GM23338 (cell line): Measurements from ENCODE around the gene WWOX. TPM values are rescaled to one million over a fixed set of nuclear protein-coding genes. Genes with fewer than 3 reads are reported as not detected.

Experiments used
- ATAC-seq: fragments of 200-7000 bp; cut with Tn5 transposase; 3 replicates; pipeline ENCODE4 v1.9.1; 2020
- DNase-seq: peaks from one replicate; pipeline ENCODE4 v3.0.0-alpha.2; 2015; ENCODE audit warnings: low spot score
- H2AFZ ChIP-seq: fragments of 200-600 bp; sonication (generic); 2 replicates; pipeline ENCODE4 v1.8.0; 2016; ENCODE audit warnings: antibody characterized with exemption, mild to moderate bottlenecking, moderate library complexity
- H3F3A ChIP-seq: fragments of 200-600 bp; sonication (generic); replicated peaks from 2 replicates; pipeline ENCODE4 v1.8.0; 2017; ENCODE audit warnings: antibody characterized with exemption, mixed run types, low read depth
- H3K27ac ChIP-seq: fragments of 200-600 bp; sonication (generic); 2 replicates; pipeline ENCODE4 v1.6.1; 2016; ENCODE audit warnings: low read depth
- H3K27me3 ChIP-seq: fragments of 200-600 bp; sonication (generic); 2 replicates; pipeline ENCODE4 v1.8.0; 2016; ENCODE audit warnings: mild to moderate bottlenecking, mixed run types, moderate library complexity; ENCODE audit not compliant: insufficient read depth
- H3K36me3 ChIP-seq: fragments of 200-600 bp; sonication (generic); 2 replicates; pipeline ENCODE4 v1.8.0; 2016; ENCODE audit warnings: mild to moderate bottlenecking; ENCODE audit not compliant: insufficient read depth
- H3K4me1 ChIP-seq: fragments of 200-600 bp; sonication (generic); 2 replicates; pipeline ENCODE4 v1.8.0; 2016; ENCODE audit warnings: mild to moderate bottlenecking, moderate library complexity; ENCODE audit not compliant: insufficient read depth
- H3K4me2 ChIP-seq: fragments of 200-600 bp; sonication (generic); 2 replicates; pipeline ENCODE4 v1.7.1; 2017; ENCODE audit warnings: mixed run types
- H3K4me3 ChIP-seq: fragments of 200-600 bp; sonication (generic); 2 replicates; pipeline ENCODE4 v1.6.1; 2016; ENCODE audit warnings: mixed run types
- H3K79me2 ChIP-seq: fragments of 200-600 bp; sonication (generic); replicated peaks from 2 replicates; pipeline ENCODE4 v1.8.0; 2017; ENCODE audit warnings: mild to moderate bottlenecking; ENCODE audit not compliant: insufficient read depth
- H3K9me2 ChIP-seq: fragments of 200-600 bp; sonication (generic); 2 replicates; pipeline ENCODE4 v1.8.0; 2017; ENCODE audit not compliant: insufficient read depth
- H4K20me1 ChIP-seq: fragments of 200-600 bp; sonication (generic); replicated peaks from 2 replicates; pipeline ENCODE4 v1.8.0; 2017; ENCODE audit warnings: mild to moderate bottlenecking; ENCODE audit not compliant: insufficient read depth
- H3K27ac Mint-ChIP-seq: 2 replicates; pipeline ENCODE4 v1.8.0; 2020; ENCODE audit warnings: inconsistent platforms, mild to moderate bottlenecking, moderate library complexity, mixed read lengths
- H3K27me3 Mint-ChIP-seq: 3 replicates; pipeline ENCODE4 v1.8.0; 2022; ENCODE audit warnings: low read depth, mild to moderate bottlenecking, moderate library complexity, mixed read lengths, inconsistent platforms; ENCODE audit not compliant: insufficient read depth, poor library complexity
- H3K36me3 Mint-ChIP-seq: 3 replicates; pipeline ENCODE4 v1.8.0; 2021; ENCODE audit warnings: low read depth, mild to moderate bottlenecking, inconsistent platforms, moderate library complexity, mixed read lengths
- H3K4me1 Mint-ChIP-seq: 3 replicates; pipeline ENCODE4 v1.8.0; 2020; ENCODE audit warnings: mild to moderate bottlenecking, inconsistent platforms, mixed read lengths
- H3K4me3 Mint-ChIP-seq: 3 replicates; pipeline ENCODE4 v1.8.0; 2021; ENCODE audit warnings: moderate library complexity, mild to moderate bottlenecking, inconsistent platforms, mixed read lengths
- H3K9me3 Mint-ChIP-seq: 3 replicates; pipeline ENCODE4 v1.8.0; 2020; ENCODE audit warnings: moderate library complexity, mild to moderate bottlenecking, inconsistent platforms, mixed read lengths
- CREB1 ChIP-seq: fragments of 250-450 bp; sonication (Bioruptor Pico); IDR thresholded peaks from 2 replicates; pipeline ENCODE4 v1.5.0; 2020; ENCODE audit warnings: low read depth, mild to moderate bottlenecking, moderate library complexity
- ETS1 ChIP-seq: IDR thresholded peaks from 2 replicates; pipeline ENCODE4 v1.6.1; 2016; ENCODE audit warnings: antibody characterized with exemption
- EZH2 ChIP-seq: fragments of 200-600 bp; sonication (generic); IDR thresholded peaks from one replicate; pipeline ENCODE4 v1.8.0; 2017; ENCODE audit warnings: antibody characterized with exemption, mild to moderate bottlenecking, low read depth; ENCODE audit not compliant: unreplicated experiment
- JUNB ChIP-seq: IDR thresholded peaks from one replicate; pipeline ENCODE4 v1.6.1; 2016; ENCODE audit warnings: antibody characterized with exemption; ENCODE audit not compliant: unreplicated experiment
- NANOG ChIP-seq: IDR thresholded peaks from 2 replicates; pipeline ENCODE4 v1.6.1; 2016; ENCODE audit warnings: antibody characterized with exemption, borderline replicate concordance
- POLR2AphosphoS5 ChIP-seq: IDR thresholded peaks from 2 replicates; pipeline ENCODE4 v1.6.1; 2016; ENCODE audit warnings: antibody characterized with exemption, low read depth
- REST ChIP-seq: IDR thresholded peaks from one replicate; pipeline ENCODE4 v1.6.1; 2018; ENCODE audit warnings: antibody characterized with exemption; ENCODE audit not compliant: unreplicated experiment
- STAT1 ChIP-seq: IDR thresholded peaks from one replicate; pipeline ENCODE4 v1.6.1; 2016; ENCODE audit warnings: antibody characterized with exemption; ENCODE audit not compliant: unreplicated experiment
- polyA plus RNA-seq: library from polyadenylated mRNA; unstranded; fragments of >200 nt; fragmentation: Nextera tagmentation; extraction: Ambion mirVana; gene quantifications from 2 replicates; pipeline ENCODE4 v1.2.1, GENCODE V29; 2016
- total RNA-seq: library from RNA; depleted of rRNA; stranded (reverse); fragments of >200 nt; shearing (Covaris generic); gene quantifications from 2 replicates; pipeline ENCODE4 v1.2.3, GENCODE V29; 2014
- TF ChIP-seq, protein P1 (sequence below): fragments of 250-450 bp; sonication (Bioruptor Pico); IDR thresholded peaks from 2 replicates; pipeline ENCODE4 v1.5.0; 2020; ENCODE audit warnings: mild to moderate bottlenecking, moderate library complexity

The WWOX gene
- total and polyA plus RNA-seq, 2 experiments from 2014 or later: 10.0 to 19.3 TPM

DNA sequence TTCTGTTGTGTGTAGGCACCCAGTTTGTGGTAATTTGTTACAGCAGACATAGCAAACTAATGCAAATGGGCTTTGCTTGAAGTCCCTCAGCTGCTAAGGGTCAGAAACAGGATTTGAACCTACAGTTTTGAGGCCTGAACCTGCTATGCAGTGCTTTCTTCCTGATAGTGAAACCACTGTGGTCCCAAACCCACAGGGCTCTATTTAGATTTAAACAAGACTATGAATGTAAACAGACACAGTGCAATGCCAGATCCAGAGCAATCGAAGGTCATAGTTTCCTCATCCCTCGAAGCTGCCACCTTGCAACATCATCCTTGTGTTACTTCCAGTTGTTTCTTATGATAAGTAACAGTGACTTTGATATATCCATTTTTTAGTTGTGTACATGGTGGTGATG lies 630.2 kb downstream of the WWOX start (continued):
- TF ChIP-seq JUNB: no peak

DNA sequence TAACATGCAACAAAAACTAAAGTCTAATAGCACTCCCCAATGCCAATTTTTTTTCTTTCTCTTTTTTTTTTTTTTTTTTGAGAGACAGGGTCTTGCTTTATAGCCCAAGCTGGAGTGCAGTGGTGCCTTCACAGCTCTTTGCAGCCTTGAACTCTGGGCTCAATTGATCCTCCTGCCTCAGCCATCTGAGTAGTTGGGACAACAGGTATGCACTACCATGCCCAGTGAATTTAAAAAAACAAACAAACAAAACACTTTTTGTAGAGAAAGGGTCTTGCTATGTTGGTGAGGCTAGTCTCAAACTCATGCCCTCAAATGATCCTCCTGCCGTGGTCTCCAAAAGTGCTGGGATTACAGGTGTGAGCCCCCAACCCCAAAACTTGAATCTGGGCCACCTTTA lies 632.3 kb downstream of the WWOX start:
- Histone ChIP-seq H2AFZ (no peak overlapping the region), H3K4me3 (no peak overlapping the region), H3K79me2 (no peaks in the 10 kb centered on the region), H3F3A (no peaks in the 10 kb centered on the region), H3K9me2 (no peaks in the 10 kb centered on the region; the same call in 1 of the 2 replicates), H4K20me1 (no peaks in the 10 kb centered on the region), H3K4me2 (no peak overlapping the region), H3K27ac (no peak overlapping the region), H3K4me1 (no peaks in the 10 kb centered on the region), H3K36me3 (no peaks in the 10 kb centered on the region), H3K27me3 (no peaks in the 10 kb centered on the region)
- no peaks in the 10 kb centered on the region for H3K9me3 Mint-ChIP-seq
- TF ChIP-seq ETS1: no peak
- no peak for TF ChIP-seq CREB1
- TF ChIP-seq POLR2AphosphoS5: no peak
- no peak for TF ChIP-seq EZH2
- TF ChIP-seq JUNB: no peak
- no peak for TF ChIP-seq NANOG
- TF ChIP-seq STAT1: no peak
- TF ChIP-seq REST: no peak
- TF ChIP-seq, protein P1, sequence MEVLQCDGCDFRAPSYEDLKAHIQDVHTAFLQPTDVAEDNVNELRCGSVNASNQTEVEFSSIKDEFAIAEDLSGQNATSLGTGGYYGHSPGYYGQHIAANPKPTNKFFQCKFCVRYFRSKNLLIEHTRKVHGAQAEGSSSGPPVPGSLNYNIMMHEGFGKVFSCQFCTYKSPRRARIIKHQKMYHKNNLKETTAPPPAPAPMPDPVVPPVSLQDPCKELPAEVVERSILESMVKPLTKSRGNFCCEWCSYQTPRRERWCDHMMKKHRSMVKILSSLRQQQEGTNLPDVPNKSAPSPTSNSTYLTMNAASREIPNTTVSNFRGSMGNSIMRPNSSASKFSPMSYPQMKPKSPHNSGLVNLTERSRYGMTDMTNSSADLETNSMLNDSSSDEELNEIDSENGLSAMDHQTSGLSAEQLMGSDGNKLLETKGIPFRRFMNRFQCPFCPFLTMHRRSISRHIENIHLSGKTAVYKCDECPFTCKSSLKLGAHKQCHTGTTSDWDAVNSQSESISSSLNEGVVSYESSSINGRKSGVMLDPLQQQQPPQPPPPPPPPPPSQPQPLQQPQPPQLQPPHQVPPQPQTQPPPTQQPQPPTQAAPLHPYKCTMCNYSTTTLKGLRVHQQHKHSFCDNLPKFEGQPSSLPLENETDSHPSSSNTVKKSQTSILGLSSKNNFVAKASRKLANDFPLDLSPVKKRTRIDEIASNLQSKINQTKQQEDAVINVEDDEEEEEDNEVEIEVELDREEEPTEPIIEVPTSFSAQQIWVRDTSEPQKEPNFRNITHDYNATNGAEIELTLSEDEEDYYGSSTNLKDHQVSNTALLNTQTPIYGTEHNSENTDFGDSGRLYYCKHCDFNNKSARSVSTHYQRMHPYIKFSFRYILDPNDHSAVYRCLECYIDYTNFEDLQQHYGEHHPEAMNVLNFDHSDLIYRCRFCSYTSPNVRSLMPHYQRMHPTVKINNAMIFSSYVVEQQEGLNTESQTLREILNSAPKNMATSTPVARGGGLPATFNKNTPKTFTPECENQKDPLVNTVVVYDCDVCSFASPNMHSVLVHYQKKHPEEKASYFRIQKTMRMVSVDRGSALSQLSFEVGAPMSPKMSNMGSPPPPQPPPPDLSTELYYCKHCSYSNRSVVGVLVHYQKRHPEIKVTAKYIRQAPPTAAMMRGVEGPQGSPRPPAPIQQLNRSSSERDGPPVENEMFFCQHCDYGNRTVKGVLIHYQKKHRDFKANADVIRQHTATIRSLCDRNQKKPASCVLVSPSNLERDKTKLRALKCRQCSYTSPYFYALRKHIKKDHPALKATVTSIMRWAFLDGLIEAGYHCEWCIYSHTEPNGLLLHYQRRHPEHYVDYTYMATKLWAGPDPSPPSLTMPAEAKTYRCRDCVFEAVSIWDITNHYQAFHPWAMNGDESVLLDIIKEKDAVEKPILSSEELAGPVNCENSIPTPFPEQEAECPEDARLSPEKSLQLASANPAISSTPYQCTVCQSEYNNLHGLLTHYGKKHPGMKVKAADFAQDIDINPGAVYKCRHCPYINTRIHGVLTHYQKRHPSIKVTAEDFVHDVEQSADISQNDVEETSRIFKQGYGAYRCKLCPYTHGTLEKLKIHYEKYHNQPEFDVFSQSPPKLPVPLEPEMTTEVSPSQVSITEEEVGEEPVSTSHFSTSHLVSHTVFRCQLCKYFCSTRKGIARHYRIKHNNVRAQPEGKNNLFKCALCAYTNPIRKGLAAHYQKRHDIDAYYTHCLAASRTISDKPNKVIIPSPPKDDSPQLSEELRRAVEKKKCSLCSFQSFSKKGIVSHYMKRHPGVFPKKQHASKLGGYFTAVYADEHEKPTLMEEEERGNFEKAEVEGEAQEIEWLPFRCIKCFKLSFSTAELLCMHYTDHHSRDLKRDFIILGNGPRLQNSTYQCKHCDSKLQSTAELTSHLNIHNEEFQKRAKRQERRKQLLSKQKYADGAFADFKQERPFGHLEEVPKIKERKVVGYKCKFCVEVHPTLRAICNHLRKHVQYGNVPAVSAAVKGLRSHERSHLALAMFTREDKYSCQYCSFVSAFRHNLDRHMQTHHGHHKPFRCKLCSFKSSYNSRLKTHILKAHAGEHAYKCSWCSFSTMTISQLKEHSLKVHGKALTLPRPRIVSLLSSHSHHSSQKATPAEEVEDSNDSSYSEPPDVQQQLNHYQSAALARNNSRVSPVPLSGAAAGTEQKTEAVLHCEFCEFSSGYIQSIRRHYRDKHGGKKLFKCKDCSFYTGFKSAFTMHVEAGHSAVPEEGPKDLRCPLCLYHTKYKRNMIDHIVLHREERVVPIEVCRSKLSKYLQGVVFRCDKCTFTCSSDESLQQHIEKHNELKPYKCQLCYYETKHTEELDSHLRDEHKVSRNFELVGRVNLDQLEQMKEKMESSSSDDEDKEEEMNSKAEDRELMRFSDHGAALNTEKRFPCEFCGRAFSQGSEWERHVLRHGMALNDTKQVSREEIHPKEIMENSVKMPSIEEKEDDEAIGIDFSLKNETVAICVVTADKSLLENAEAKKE (CRISPR knock-in tag): no peak
- DNase-seq: no peak
- ATAC-seq: no peak
- H3K27me3 Mint-ChIP-seq: no peaks in the 10 kb centered on the region
- no peaks in the 10 kb centered on the region for H3K4me1 Mint-ChIP-seq
- no peaks in the 10 kb centered on the region for H3K36me3 Mint-ChIP-seq
- no peak overlapping the region for H3K27ac Mint-ChIP-seq
- H3K4me3 Mint-ChIP-seq: no peak overlapping the region
